Activated effector memory CD4-positive, alpha-beta T cell treated with Interleukin-2 at 50 U/mL for 16 hours (primary cell): ENCODE data around the gene MARCO.
"Not testable (repeated sequence)": the region's sequence is repeated elsewhere in the genome, so short reads cannot be mapped to it uniquely, and the experiment has no call there.

Source experiments
- DNase-seq: peaks from one replicate; pipeline ENCODE4 v3.0.0-alpha.2; 2020

The MARCO gene

DNA sequence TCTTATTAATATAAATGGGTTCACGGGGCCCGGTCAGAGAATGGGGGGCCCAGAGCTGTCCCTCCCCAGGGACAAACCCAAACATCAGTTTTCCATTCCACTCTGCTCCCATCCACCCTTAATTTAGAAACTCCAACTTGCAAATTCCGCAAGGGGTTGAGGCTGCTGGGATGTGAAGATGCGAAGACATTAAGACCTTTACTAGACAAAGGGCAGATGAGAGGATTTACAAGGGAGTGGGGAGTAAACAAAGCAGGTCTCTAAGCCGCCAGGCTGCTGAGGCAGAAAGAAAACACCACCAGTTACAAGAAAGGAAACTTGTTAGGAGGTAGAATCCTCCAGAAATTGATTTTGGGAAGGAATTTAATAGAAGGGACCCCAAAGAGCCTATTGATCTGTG is 33.1 kb downstream of the MARCO start:
- no peak for DNase-seq

GRCh38 chr2:118978064-118978463 is 36.1 kb downstream of the MARCO start:
- DNase-seq: no peak

GRCh38 chr2:118979152-118979861 is 37.3 kb downstream of the MARCO start:
- DNase-seq: no peak

GRCh38 chr2:118980022-118980421 is 38.0 kb downstream of the MARCO start:
- no peak for DNase-seq

DNA sequence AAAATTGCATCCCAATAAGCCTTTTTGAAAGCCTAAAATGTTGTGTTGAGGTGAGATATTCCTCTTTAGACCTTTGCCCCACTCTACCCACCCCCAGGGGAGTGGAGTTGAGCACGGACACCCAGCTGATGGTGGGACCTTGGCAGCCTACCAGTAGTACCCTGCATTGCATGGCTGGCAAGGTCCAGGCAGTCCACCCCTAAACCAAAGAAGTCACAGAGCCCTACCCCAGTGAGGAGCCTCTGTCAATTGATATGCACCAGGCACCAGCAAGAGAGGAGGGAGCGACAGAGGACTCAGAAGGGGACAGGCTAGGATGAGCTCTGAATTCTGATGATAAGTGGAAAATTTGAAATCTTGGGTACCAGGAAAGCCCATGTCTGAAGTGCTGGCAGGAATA is 38.6 kb downstream of the MARCO start:
- DNase-seq: no peak

GRCh38 chr2:118981632-118982031 is 39.6 kb downstream of the MARCO start:
- DNase-seq: no peak

- no peak for DNase-seq
Measured at GRCh38 chr2:118982039-118982438, 40.0 kb downstream of the MARCO start.

DNA sequence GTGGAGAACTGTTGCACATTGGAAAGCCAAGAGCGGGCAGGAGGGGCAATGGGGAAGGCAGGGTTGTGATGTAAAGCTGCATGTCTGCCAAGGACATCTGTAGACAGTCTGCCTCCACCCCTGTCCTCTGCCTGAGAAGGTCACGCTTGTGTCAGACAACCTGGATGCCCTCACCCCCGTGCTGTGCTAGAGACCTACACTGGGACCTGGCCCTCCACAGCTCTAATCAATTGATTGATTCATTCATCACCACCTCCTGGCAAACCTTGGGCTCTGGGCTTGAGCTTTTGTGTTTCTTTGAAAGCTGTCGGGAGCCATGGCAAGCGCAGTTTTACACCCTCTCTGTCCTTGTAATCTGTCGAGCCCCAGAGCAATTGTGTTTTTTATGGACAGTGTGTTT is 41.1 kb downstream of the MARCO start:
- DNase-seq: no peak

GRCh38 chr2:118983915-118984314 is 41.9 kb downstream of the MARCO start:
- no peak for DNase-seq

DNA sequence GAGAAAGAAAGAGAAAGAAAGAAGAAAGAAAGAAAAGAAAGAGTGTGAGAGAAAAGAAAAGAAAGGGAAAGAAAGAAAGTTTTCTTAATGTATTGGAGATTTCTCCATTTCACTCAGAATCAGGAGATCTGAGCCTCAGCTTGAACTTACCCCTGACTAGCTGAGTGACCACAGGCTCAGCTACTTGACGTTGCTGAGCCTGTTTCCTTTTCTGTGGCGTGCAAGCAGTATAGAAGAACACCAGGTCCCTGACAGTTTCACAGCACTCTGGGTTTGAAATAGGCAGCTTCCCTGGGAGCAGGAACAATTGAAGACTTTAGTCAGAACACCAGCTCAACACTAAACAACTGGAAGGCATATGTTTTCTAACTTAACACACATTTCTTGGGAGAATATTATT is 44.7 kb downstream of the MARCO start:
- DNase-seq: no peak

- DNase-seq: no peak
Measured at GRCh38 chr2:118987886-118988285, 45.9 kb downstream of the MARCO start.

GRCh38 chr2:118988706-118989105 is 46.7 kb downstream of the MARCO start:
- no peak for DNase-seq

DNA sequence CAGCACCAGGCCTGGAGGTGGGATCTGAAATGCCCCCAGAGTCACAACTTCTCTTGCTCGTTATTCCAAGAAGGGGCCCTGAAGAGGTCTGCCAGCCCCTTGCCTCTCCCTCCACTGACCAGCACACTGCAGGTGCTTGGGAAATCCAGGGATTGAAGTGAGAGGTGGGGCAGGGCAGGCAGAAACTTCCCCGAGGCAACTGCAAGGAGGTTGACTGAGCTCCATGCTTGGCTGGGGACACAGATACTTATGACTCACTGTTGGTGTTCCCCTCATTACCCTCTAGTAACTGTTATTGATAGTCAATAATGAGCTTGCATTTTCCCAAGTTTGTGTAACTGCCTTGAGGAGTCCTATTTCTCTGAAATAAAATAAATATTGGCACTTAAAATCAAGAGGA is 47.5 kb downstream of the MARCO start:
- DNase-seq: no peak

DNA sequence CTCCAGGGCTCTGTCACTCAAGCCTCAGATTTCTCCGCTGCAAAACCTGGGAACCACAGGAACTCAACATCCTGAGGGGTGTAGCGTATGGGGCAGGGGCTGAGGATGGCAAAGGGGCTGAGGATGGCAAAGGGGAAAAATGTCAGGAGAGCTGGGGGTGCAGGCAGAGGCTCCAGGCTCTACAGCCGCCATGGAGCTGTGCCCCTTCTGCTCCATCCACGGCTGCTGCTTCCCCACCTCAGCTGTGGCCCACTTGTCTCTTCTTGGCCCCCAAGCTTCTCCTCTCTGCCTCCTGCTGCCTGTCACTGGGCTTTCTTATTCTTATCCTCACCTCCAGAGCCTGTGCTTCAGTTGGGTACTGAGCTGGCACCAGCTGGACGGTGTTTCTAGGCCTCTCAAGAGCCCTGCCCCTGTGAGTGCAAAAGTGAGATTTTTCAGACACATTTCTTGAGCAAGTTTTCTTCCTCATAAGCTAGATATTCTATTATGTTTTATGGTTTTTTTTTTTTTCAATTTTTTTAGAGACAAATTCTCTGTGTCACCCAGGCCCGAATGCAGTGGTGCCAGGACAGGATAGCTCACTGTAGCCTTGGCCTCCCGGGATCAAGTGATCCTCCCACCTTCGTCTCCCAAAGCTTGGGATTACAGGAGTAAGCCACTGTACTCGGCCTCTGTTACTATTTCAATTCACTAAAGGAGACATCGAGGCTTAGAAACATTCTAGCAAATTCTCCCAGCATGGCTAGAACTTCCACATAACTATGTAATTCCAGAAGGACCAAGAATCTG is 49.0 kb downstream of the MARCO start:
- DNase-seq: no peak

DNA sequence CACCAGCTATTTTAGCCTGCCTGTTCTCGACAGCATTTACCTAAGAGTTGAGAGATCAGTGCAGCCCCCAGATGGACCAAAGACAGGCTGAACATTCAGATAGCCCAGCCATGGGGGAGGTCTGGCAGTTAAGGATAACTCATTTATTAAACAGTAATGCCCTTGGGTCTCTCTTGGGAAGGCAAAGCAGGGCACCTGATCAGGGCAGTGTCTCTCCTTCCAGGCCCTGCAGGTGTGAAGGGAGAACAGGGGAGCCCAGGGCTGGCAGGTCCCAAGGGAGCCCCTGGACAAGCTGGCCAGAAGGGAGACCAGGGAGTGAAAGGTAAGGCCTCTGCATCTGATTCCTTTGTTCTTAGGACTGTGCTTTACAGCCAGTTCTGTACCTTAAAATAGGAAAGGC is 49.6 kb downstream of the MARCO start:
- DNase-seq: no peak

- DNase-seq: peak; percentile 7
Measured at GRCh38 chr2:118992740-118993391, 50.9 kb downstream of the MARCO start.

DNA sequence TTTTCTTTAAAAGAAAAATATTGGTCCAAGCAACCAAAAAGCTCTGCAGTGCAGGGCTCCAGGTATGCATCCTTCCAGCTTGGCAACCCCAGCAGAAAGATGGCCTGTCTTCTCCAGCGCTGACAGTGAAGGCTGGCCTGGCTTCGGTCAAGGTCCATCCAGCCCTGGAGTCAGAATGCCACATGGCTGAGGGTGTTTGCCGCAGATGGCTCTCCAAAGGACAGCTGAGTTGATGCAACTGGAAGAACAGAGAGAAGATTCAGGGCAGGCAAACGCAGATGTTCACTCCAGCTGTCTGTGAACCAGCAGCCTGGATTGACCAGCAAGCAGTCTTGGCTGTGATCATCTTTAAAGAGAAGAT is 51.4 kb downstream of the MARCO start:
- no peak for DNase-seq

- no peak for DNase-seq
Measured at GRCh38 chr2:118994172-118994700, 52.2 kb downstream of the MARCO start.

DNA sequence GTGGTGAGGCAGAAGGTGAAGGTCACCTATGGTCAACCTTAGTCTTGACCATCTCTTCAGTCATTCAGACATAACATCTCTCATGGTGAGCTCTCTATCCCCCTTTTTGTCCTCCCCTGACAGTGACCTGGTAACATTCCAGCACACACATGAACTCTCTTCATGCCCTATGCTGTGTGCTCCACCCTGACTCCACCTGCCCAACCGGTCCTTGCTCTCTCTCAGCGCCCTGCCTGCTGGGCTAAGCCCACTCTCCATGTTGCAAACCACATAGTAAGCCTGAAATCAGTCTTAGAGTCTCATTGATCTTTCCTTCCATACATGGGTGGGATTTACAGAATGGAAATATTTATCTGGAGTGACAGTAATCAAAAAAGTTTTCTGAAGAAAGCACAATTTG is 52.8 kb downstream of the MARCO start:
- no peak for DNase-seq

DNA sequence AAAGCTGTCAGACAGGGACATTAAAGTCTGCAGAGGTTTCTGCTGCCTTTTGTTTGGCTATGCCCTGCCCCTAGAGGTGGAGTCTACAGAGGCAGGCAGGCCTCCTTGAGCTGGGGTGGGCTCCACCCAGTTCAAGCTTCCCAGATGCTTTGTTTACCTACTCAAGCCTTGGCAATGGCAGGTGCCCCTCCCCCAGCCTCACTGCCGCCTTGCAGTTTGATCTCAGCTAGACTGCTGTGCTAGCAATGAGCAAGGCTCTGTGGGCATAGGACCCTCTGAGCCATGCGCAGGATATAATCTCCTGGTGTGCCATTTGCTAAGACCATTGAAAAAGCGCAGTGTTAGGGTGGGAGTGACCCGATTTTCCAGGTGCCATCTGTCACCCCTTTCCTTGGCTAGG is 61.9 kb downstream of the MARCO start:
- DNase-seq: not testable (repeated sequence)

DNA sequence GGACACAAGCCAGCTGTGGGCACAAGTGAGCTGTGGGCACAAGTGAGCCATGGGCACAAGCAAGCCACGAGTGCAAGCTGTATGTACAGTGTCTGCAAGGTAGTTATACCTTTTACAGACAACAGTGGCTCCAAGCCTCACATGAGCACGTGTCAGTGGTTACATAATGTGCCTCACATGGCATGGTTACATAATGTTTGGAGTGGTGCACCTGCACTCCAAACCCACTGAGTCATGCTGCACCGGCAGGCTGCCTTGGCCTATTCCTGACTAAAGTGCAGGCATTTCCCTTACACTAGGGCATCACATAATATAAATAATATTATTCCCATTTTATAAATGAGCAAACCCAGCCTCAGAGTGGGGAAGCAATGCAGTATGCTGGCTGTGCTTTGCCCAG is 62.6 kb downstream of the MARCO start:
- no peak for DNase-seq

DNA sequence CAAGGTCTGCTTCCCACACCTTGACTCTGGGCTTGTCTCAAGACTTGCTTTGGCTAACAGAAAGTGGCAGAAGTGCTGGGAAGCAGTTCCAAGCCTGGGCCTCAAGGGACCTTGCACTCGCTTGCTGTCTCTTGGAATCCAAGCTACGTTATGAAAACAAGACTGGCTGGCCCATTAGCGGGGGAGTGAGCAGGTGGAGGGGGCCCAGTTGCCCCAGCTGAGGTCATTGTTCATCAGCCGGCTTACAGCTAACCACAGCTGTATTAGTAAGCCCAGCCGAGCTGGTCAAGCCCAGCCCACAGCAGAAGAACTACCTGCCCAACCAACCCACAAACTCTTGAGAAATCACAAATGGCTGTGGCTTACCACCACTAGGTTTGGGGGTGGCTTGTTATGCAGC is 63.1 kb downstream of the MARCO start:
- DNase-seq: no peak

DNA sequence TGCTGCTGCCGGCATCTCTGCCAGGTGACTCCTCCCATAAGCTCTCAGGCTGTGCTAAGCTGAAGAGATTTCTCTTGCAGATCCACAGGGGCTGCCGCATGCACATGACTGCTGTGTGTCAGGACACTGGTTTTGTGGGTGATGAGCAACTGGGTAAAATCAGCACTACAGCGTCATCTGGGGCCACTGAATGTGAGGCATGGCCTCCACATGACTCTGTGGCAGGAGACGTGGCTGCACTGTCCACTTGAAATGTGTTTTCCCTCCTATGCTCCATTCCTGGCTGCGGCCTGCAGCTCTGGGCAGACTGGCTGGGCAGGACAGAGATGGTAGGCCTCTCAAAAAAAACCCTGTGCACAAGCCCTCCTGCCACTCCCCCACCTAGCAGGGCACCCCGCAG is 63.6 kb downstream of the MARCO start:
- DNase-seq: no peak

DNA sequence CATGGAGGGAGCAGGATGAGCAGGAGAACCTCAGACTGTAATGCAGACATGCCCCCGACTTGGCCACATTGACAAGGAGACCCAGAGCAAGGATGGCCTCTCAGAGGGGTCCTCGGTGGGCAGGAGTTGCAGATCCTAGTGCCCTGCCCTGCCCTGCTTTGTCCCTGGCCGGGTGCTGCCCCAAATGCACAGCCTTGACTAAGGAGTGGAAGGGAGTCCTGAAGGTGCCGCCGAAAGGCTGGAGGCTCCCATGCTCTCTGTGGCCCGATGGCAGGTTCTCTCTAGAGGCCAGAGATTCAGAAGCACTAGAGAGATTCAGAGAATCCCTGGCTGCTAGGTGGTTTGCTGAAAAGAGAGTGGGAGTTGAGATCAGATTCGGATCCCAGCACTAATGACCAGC is 64.4 kb downstream of the MARCO start:
- no peak for DNase-seq
